Measurements from ENCODE around the gene PRRC2A.

DNA sequence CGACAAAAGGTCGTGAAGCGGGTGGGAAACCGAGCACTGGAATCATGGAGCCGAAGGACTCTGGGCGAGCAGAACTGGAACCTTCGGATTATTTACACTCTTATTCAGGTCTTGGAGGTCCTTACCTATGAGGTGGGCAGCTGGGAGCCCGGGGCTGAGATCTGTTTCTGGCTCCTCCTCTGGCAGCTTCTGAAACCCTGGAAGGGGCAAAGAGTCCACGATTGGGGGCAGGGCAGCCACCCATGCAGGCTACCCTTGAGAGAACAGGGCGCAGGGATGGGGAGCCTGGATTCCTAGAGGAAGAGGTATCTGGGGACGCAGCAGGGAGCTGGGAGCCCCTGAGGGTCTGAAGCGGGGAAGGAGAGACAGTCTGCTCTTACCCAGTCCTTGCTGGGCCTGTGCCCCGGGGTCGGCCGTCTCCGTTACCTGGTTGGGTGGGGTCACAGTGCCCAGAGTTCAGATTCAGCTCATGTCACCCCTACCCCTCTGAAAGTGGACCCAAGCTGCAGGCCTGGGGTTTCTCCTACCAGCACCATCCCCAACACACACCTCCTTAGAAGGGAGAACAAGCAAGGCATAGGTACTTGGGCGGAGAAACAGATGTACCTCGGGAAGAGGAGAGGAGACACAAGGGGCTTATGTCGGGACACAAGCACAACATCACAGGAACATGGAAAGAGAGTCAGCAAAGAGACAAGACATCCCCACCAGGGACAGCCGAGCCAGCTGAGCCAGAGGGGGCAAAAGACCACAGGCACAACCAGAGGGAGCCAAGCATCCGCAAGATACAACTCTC lies 38.9 kb upstream of the PRRC2A start:
- no peak for TF ChIP-seq CTCF (IDR thresholded peaks at IDR 0.05; ENCODE audit: poor library complexity, severe bottlenecking)
- TF ChIP-seq, protein P1, sequence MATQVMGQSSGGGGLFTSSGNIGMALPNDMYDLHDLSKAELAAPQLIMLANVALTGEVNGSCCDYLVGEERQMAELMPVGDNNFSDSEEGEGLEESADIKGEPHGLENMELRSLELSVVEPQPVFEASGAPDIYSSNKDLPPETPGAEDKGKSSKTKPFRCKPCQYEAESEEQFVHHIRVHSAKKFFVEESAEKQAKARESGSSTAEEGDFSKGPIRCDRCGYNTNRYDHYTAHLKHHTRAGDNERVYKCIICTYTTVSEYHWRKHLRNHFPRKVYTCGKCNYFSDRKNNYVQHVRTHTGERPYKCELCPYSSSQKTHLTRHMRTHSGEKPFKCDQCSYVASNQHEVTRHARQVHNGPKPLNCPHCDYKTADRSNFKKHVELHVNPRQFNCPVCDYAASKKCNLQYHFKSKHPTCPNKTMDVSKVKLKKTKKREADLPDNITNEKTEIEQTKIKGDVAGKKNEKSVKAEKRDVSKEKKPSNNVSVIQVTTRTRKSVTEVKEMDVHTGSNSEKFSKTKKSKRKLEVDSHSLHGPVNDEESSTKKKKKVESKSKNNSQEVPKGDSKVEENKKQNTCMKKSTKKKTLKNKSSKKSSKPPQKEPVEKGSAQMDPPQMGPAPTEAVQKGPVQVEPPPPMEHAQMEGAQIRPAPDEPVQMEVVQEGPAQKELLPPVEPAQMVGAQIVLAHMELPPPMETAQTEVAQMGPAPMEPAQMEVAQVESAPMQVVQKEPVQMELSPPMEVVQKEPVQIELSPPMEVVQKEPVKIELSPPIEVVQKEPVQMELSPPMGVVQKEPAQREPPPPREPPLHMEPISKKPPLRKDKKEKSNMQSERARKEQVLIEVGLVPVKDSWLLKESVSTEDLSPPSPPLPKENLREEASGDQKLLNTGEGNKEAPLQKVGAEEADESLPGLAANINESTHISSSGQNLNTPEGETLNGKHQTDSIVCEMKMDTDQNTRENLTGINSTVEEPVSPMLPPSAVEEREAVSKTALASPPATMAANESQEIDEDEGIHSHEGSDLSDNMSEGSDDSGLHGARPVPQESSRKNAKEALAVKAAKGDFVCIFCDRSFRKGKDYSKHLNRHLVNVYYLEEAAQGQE (IDR thresholded peaks at IDR 0.05; ENCODE audit: borderline replicate concordance): no peak
- no peak for TF ChIP-seq EP300 (conservative IDR thresholded peaks at IDR 0.05; ENCODE audit: poor library complexity, severe bottlenecking)

Measured in neural cell (in vitro differentiated cells).